K562 (cell line): ENCODE measurements around the gene COL8A2. TPM values are rescaled to one million over a fixed set of nuclear protein-coding genes. Genes with fewer than 3 reads are reported as not detected.
A peak's percentile ranks its signal among the peaks of the same experiment; 100 is the strongest.

Experiments used
- ARNT ChIP-seq, 2 experiments: fragments of 450-650 bp; IDR thresholded peaks; 2 replicates each; pipeline ENCODE4 v1.6.1; 2016; ENCODE audit warnings: mild to moderate bottlenecking in 1 of 2
- BCOR ChIP-seq: fragments of 450-650 bp; IDR thresholded peaks from 2 replicates; pipeline ENCODE4 v1.6.1; 2016
- KLF16 ChIP-seq: IDR thresholded peaks from 2 replicates; pipeline ENCODE4 v1.6.1; 2016; ENCODE audit warnings: antibody characterized with exemption
- MAFK ChIP-seq: IDR thresholded peaks from 2 replicates; pipeline ENCODE4 v1.6.1; 2011; ENCODE audit warnings: low read length, improper control_type of control experiment
- NFYB ChIP-seq: IDR thresholded peaks from 2 replicates; pipeline ENCODE4 v1.6.1; 2011; ENCODE audit warnings: mild to moderate bottlenecking, moderate library complexity; ENCODE audit not compliant: insufficient read length; ENCODE audit errors: extremely low read depth
- NR2C2 ChIP-seq, 2 experiments: fragments of 200-800 bp in 1 of 2; sonication (Bioruptor generic) in 1 of 2; sonication (generic) in 1 of 2; formaldehyde crosslinking in 1 of 2; IDR thresholded peaks; 2 replicates each; pipeline versions ENCODE4 v1.6.1 to v1.8.0; 2016 to 2022; ENCODE audit warnings: mild to moderate bottlenecking in 1 of 2, missing compliant biosample characterization in 1 of 2, missing genetic modification characterization in 1 of 2, missing genetic modification reagents in 1 of 2
- REST ChIP-seq, 2 experiments: fragments of 450-650 bp; formaldehyde crosslinking in 1 of 2; IDR thresholded peaks; 2 replicates each; pipeline versions ENCODE4 v1.4.0 to v1.6.1; 2014 to 2020; ENCODE audit warnings: mild to moderate bottlenecking in 2 of 2, borderline replicate concordance in 1 of 2, low read depth in 1 of 2
- SMARCA5 ChIP-seq: fragments of 450-650 bp; IDR thresholded peaks from 2 replicates; pipeline ENCODE4 v1.6.1; 2016
- SOX6 ChIP-seq: fragments of 450-650 bp; IDR thresholded peaks from 2 replicates; pipeline ENCODE4 v1.6.1; 2014; ENCODE audit warnings: mild to moderate bottlenecking
- polyA plus RNA-seq, 8 experiments: library from polyadenylated mRNA; depleted of rRNA in 4 of 8; stranded (reverse) in 5 of 8; unstranded in 3 of 8; fragments of >200 nt; fragmentation: Nextera tagmentation in 2 of 8; fragmentation: Illumina TruSeq in 1 of 8; extraction: Ambion mirVana in 2 of 8; extraction: Trizol in 1 of 8; gene quantifications; 2 replicates each; pipeline versions ENCODE4 v1.2.1 to v1.2.3, GENCODE V29; 2011 to 2014; ENCODE audit warnings: inconsistent platforms in 1 of 8, missing spikeins in 1 of 8
- total RNA-seq, 7 experiments: library from RNA; depleted of rRNA in 6 of 7; stranded (reverse); fragments of >200 nt in 6 of 7; fragmentation: Illumina TruSeq in 2 of 7; extraction: Trizol in 2 of 7; gene quantifications; 2 replicates each; pipeline versions ENCODE4 v1.2.1 to v1.2.3, GENCODE V29; 2011 to 2021; ENCODE audit warnings: low replicate concordance in 1 of 7
- TF ChIP-seq, protein P1 (sequence below), 2 experiments: fragments of 450-650 bp in 1 of 2; sonication (generic) in 1 of 2; formaldehyde crosslinking; conservative IDR thresholded peaks; 2 replicates each; pipeline versions ENCODE4 v1.4.0 to v1.8.1; 2020 to 2022; ENCODE audit warnings: mild to moderate bottlenecking in 1 of 2, missing genetic modification reagents in 1 of 2
- TF ChIP-seq, protein P2 (sequence below): sonication (generic); formaldehyde crosslinking; IDR thresholded peaks from 2 replicates; pipeline ENCODE4 v1.5.0; 2020; ENCODE audit warnings: missing genetic modification reagents
- TF ChIP-seq, protein P3 (sequence below): sonication (generic); formaldehyde crosslinking; IDR thresholded peaks from 2 replicates; pipeline ENCODE4 v1.8.1; 2023; ENCODE audit warnings: mild to moderate bottlenecking, missing genetic modification reagents

Gene COL8A2
- total and polyA plus RNA-seq, 9 of the 15 experiments (the other 6 are each of a cell fraction or from before 2014, with no cell fraction given) = 0.03 to 0.14 (median 0.04) TPM; not detected in 5

DNA sequence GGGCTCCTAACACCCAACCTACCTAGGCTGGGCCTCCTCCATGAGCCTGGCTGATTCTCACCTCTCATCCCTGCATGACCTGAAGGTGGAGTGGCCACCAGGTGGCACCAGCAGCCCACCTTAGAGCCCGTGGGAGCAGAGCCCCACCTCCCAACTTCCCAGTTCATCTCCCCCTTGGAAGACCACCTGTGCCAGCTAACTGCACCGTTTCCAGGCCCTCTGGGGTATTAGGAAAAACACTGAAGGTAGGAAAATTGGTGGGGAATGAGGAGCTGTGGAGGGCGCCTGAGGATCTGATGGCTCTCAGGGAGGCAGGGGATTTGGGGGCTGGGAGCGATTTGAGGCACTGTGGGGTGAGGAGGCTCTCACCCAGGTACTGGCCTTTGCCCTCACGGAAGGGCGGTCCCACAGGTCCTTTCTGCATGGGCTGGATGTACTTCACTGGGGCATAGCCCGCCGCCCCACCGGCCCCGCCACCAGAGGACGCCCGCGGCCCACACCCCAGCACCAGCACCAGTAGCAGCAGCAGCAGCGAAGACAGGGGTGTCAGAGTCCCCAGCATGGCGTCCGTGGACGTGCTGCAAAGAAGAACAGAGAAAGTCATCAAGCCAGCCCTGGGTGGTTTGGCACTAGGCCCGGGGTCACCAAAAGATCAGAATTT lies 25.2 kb downstream of the COL8A2 start (continued):
- peak; percentile 84 for TF ChIP-seq REST (IDR thresholded peaks at IDR 0.05; ENCODE audit: borderline replicate concordance)
- TF ChIP-seq REST (CRISPR knock-in tag; IDR thresholded peaks at IDR 0.05; ENCODE audit: low read depth) = no peak
- TF ChIP-seq, protein P1, sequence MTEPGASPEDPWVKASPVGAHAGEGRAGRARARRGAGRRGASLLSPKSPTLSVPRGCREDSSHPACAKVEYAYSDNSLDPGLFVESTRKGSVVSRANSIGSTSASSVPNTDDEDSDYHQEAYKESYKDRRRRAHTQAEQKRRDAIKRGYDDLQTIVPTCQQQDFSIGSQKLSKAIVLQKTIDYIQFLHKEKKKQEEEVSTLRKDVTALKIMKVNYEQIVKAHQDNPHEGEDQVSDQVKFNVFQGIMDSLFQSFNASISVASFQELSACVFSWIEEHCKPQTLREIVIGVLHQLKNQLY (CRISPR knock-in tag; conservative IDR thresholded peaks at IDR 0.05) = 0 out of 4 replicates have a peak, but pooled peaks of 1 of the 2 experiments have one; percentile 76
- TF ChIP-seq, protein P2, sequence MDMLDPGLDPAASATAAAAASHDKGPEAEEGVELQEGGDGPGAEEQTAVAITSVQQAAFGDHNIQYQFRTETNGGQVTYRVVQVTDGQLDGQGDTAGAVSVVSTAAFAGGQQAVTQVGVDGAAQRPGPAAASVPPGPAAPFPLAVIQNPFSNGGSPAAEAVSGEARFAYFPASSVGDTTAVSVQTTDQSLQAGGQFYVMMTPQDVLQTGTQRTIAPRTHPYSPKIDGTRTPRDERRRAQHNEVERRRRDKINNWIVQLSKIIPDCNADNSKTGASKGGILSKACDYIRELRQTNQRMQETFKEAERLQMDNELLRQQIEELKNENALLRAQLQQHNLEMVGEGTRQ = no peak
- peak; percentile 99 for TF ChIP-seq SMARCA5
- no peak for TF ChIP-seq NFYB
- TF ChIP-seq MAFK = peak; percentile 10; the same call in 1 of the 2 replicates
- no peak for TF ChIP-seq SOX6
- TF ChIP-seq, protein P3, sequence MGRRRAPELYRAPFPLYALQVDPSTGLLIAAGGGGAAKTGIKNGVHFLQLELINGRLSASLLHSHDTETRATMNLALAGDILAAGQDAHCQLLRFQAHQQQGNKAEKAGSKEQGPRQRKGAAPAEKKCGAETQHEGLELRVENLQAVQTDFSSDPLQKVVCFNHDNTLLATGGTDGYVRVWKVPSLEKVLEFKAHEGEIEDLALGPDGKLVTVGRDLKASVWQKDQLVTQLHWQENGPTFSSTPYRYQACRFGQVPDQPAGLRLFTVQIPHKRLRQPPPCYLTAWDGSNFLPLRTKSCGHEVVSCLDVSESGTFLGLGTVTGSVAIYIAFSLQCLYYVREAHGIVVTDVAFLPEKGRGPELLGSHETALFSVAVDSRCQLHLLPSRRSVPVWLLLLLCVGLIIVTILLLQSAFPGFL = no peak
- TF ChIP-seq NR2C2 (CRISPR knock-in tag; IDR thresholded peaks at IDR 0.05) = peak; percentile 65; the same call in 1 of the 2 replicates
- peak; percentile 57; the same call in 1 of the 2 replicates for TF ChIP-seq NR2C2 (tag; IDR thresholded peaks at IDR 0.05)
- TF ChIP-seq ARNT (IDR thresholded peaks at IDR 0.05) = peak; percentile 31 to 51; a peak in 1 of 4 replicates
- peak; percentile 54; the same call in 1 of the 2 replicates for TF ChIP-seq BCOR
- peak; percentile 42; the same call in 1 of the 2 replicates for TF ChIP-seq KLF16
